ENCODE results near the gene RAPGEF6.

The RAPGEF6 gene

GRCh38 chr5:131677115-131677514 is 42.1 kb upstream of the RAPGEF6 start:
- no peak for TF ChIP-seq CTCF (IDR thresholded peaks at IDR 0.05; ENCODE audit: low read depth, low read length, missing control alignments)
- in situ Hi-C loops (cut with HindIII; ENCODE audit: low sequenced_read_pairs): loop anchor here (25.0 kb wide), 1 partner anchor 335 kb away; the partner anchor contains the start of gene ACSL6
- no peak overlapping the region for H3K4me3 ChIP-seq (ENCODE audit: low read depth, low read length)
- no peak for DNase-seq (ENCODE audit: low read depth)

- no peak overlapping the region for H3K4me3 ChIP-seq (ENCODE audit: low read depth, low read length)
- in situ Hi-C loops (cut with HindIII; ENCODE audit: low sequenced_read_pairs): no loop called here
- TF ChIP-seq CTCF (IDR thresholded peaks at IDR 0.05; ENCODE audit: low read depth, low read length, missing control alignments): no peak
- DNase-seq (ENCODE audit: low read depth): no peak
Observed at GRCh38 chr5:131672776-131673175, 37.7 kb upstream of the RAPGEF6 start.

GRCh38 chr5:131671994-131672655 is 37.1 kb upstream of the RAPGEF6 start:
- H3K4me3 ChIP-seq (ENCODE audit: low read depth, low read length): no peak overlapping the region
- no peak for TF ChIP-seq CTCF (IDR thresholded peaks at IDR 0.05; ENCODE audit: low read depth, low read length, missing control alignments)
- in situ Hi-C loops (cut with HindIII; ENCODE audit: low sequenced_read_pairs): no loop called here
- DNase-seq (ENCODE audit: low read depth): peak; percentile 66

GRCh38 chr5:131671409-131671808 is 36.4 kb upstream of the RAPGEF6 start:
- no peak for TF ChIP-seq CTCF (IDR thresholded peaks at IDR 0.05; ENCODE audit: low read depth, low read length, missing control alignments)
- no peak overlapping the region for H3K4me3 ChIP-seq (ENCODE audit: low read depth, low read length)
- DNase-seq (ENCODE audit: low read depth): no peak
- in situ Hi-C loops (cut with HindIII; ENCODE audit: low sequenced_read_pairs): no loop called here

- in situ Hi-C loops (cut with HindIII; ENCODE audit: low sequenced_read_pairs): no loop called here
- no peak for DNase-seq (ENCODE audit: low read depth)
- no peak for TF ChIP-seq CTCF (IDR thresholded peaks at IDR 0.05; ENCODE audit: low read depth, low read length, missing control alignments)
- no peak overlapping the region for H3K4me3 ChIP-seq (ENCODE audit: low read depth, low read length)
Observed at GRCh38 chr5:131664929-131665328, 29.9 kb upstream of the RAPGEF6 start.

- in situ Hi-C loops (cut with HindIII; ENCODE audit: low sequenced_read_pairs): no loop called here
- DNase-seq (ENCODE audit: low read depth): no peak
- H3K4me3 ChIP-seq (ENCODE audit: low read depth, low read length): no peak overlapping the region
- no peak for TF ChIP-seq CTCF (IDR thresholded peaks at IDR 0.05; ENCODE audit: low read depth, low read length, missing control alignments)
Observed at GRCh38 chr5:131661933-131662332, 26.9 kb upstream of the RAPGEF6 start.
